GM12875 (cell line): Measurements from ENCODE around the gene NOS1AP.

Experiments used
- H3K4me3 ChIP-seq: one replicate; pipeline ENCODE4 v1.5.1; 2011; ENCODE audit warnings: low read depth, low read length, control low read depth
- TF ChIP-seq, protein P1 (sequence below): IDR thresholded peaks from 2 replicates; pipeline ENCODE4 v1.5.1; 2011; ENCODE audit warnings: low read depth, mild to moderate bottlenecking, control low read depth, inconsistent platforms, low read length, moderate library complexity, borderline replicate concordance; ENCODE audit not compliant: insufficient read depth

The NOS1AP gene

GRCh38 chr1:162069334-162070093, at the start of gene NOS1AP:
NOS1AP (plus strand) TSS chr1:162069691; CDS start chr1:162070178, 487 bp downstream.
- H3K4me3 ChIP-seq = peak within 1 kb of the TSS; percentile 52
- TF ChIP-seq, protein P1, sequence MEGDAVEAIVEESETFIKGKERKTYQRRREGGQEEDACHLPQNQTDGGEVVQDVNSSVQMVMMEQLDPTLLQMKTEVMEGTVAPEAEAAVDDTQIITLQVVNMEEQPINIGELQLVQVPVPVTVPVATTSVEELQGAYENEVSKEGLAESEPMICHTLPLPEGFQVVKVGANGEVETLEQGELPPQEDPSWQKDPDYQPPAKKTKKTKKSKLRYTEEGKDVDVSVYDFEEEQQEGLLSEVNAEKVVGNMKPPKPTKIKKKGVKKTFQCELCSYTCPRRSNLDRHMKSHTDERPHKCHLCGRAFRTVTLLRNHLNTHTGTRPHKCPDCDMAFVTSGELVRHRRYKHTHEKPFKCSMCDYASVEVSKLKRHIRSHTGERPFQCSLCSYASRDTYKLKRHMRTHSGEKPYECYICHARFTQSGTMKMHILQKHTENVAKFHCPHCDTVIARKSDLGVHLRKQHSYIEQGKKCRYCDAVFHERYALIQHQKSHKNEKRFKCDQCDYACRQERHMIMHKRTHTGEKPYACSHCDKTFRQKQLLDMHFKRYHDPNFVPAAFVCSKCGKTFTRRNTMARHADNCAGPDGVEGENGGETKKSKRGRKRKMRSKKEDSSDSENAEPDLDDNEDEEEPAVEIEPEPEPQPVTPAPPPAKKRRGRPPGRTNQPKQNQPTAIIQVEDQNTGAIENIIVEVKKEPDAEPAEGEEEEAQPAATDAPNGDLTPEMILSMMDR = no peak

DNA sequence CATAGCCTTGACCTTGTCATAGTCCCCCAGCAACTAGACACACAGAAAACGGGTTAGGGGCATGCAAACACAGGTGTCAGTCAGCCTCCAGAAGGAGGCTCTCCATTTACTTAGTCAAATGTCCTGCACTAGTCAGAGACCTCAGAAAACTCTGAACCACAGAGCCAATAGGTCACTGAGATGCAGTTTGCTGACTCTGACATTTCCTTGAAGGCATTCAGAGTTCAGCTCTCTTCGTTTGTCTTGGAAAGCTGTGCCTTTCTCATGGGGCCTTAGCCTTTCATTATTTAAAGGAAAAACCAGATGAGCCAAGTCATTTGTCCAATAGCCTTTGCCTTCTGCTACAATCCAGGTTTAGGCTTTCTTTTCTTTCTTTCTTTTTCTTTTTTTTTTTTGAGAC, 49.3 kb upstream of the NOS1AP start:
- TF ChIP-seq, protein P1 = no peak

GRCh38 chr1:162021124-162021523, 48.4 kb upstream of the NOS1AP start:
- TF ChIP-seq, protein P1 = no peak
- no peak overlapping the region for H3K4me3 ChIP-seq

More for the DNA sequence above, 49.3 kb upstream of the NOS1AP start:
- H3K4me3 ChIP-seq = no peak overlapping the region

GRCh38 chr1:162022626-162023025, 46.9 kb upstream of the NOS1AP start:
- TF ChIP-seq, protein P1 = no peak
- H3K4me3 ChIP-seq = no peak overlapping the region

DNA sequence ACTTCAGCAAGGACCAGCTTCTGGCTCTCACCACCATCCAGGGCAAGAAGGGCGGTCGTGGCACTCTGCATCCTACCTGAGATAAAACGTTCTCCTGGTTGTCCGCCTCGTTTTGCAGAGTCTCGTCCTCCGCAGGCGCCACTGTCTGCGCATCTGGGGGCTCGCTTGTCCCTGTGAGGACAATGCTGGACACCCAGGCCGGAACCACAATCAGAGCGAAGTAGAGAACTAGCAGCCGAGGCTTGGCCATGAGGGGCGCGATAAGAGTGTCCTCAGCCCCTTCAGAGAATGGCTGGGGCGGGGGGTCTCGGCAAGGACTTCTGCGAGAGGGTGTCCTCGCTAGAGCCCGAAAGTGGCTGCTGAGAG, 46.3 kb upstream of the NOS1AP start:
- TF ChIP-seq, protein P1 = no peak

DNA sequence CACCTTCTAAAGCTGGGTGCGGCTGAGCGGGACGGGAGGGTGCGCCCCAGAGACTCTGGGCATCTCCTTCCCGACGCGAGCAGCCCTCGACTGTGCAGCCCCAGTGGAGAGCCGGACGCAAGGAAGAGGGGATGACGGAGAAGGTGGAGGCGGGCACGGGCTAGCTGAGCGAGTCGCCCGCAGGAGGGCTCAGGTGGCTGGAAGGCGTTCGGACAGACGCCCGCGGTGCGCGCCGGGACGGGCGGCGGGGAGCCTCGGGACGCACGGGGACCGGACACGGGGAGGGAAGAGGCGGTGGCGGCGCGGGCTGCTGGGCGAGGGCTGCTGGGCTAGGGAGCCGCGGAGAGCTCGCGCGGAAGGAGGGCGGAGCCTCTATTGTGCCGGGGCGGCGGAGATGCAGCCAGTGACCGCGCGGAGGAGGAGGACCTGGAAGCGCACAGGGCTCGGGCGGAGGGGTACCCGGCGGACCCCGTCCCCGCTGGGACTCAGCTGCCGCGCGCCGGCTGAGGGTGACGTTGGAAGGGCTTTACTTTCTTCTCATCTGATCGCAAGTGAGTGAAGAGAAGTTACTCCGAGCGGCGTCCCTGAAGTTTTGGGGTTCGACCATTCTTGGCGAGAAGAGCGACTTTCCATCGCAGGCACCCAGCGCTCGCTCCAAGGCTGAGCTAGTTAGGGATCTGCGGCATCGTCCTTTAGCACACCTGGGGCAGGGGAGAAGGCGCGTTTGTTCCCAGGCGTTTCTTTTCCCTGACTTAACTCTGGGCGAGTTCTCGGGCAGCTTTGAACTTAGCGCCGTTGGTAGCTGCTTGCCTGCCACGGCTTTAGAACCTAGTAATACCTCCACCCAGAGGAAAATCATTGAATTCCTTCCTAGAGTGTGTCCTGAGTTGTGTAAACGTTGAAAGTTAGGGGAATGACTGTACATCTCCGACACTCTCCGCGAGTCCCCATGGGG, 45.7 kb upstream of the NOS1AP start, which contains the start of gene OLFML2B:
OLFML2B (minus strand) TSS at position 323 of the 955 bp plus-strand sequence. CDS start 439 bp downstream, outside the sequence.
- TF ChIP-seq, protein P1 = no peak

More for the DNA sequence above, 46.3 kb upstream of the NOS1AP start:
- H3K4me3 ChIP-seq = no peak overlapping the region

More for the DNA sequence above, 45.7 kb upstream of the NOS1AP start, which contains the start of gene OLFML2B:
- H3K4me3 ChIP-seq = peak within 1 kb of the TSS; percentile 44
